CD4-positive, CD25-positive, alpha-beta regulatory T cell (primary cell): ENCODE results near the gene KCND2. TPM values are rescaled to one million over a fixed set of nuclear protein-coding genes. Genes with fewer than 3 reads are reported as not detected.

Experiments
- ATAC-seq, 2 donors: fragments of 150-1000 bp; cut with Tn5 transposase; one replicate each; pipeline ENCODE4 v1.10.0; 2021; ENCODE audit warnings: low read depth in 2 of 2, moderate number of reproducible peaks in 2 of 2, moderate library complexity in 1 of 2
- DNase-seq, 3 donors: peaks; one replicate each; pipeline versions ENCODE4 v3.0.0 to v3.0.0-alpha.2; 2012 to 2022; ENCODE audit warnings: mixed read lengths in 1 of 3
- H3K27ac ChIP-seq: one replicate; pipeline ENCODE4 v1.7.0; 2013; ENCODE audit warnings: mild to moderate bottlenecking, low read length; ENCODE audit not compliant: insufficient read depth, poor library complexity, severe bottlenecking
- H3K27me3 ChIP-seq: one replicate; pipeline ENCODE4 v1.7.0; 2013; ENCODE audit warnings: low read length; ENCODE audit not compliant: control insufficient read depth, insufficient read depth
- H3K36me3 ChIP-seq: one replicate; pipeline ENCODE4 v1.7.0; 2013; ENCODE audit warnings: mild to moderate bottlenecking, low read length, moderate library complexity; ENCODE audit not compliant: control insufficient read depth, insufficient read depth
- H3K4me1 ChIP-seq: 2 replicates; pipeline ENCODE4 v1.7.0; 2013; ENCODE audit warnings: mild to moderate bottlenecking, low read length; ENCODE audit not compliant: insufficient read depth, control insufficient read depth, poor library complexity, severe bottlenecking
- H3K4me3 ChIP-seq: one replicate; pipeline ENCODE4 v1.7.0; 2013; ENCODE audit warnings: low read depth, mild to moderate bottlenecking, low read length, moderate library complexity
- H3K9me3 ChIP-seq, 2 experiments: 1 replicate in 1 of 2; 2 replicates in 1 of 2; pipeline ENCODE4 v1.7.0; 2013; ENCODE audit warnings: low read length in 2 of 2, mild to moderate bottlenecking in 1 of 2, moderate library complexity in 1 of 2; ENCODE audit not compliant: control insufficient read depth in 2 of 2
- H3K27ac Mint-ChIP-seq, 3 donors: one replicate each; pipeline ENCODE4 v1.8.0; 2020 to 2022; ENCODE audit warnings: mild to moderate bottlenecking in 3 of 3, mixed read lengths in 3 of 3, moderate library complexity in 2 of 3
- H3K27me3 Mint-ChIP-seq: one replicate; pipeline ENCODE4 v1.8.0; 2022; ENCODE audit warnings: mild to moderate bottlenecking, mixed read lengths
- H3K36me3 Mint-ChIP-seq: one replicate; pipeline ENCODE4 v1.8.0; 2020; ENCODE audit warnings: mixed read lengths
- H3K4me1 Mint-ChIP-seq, 4 donors: one replicate each; pipeline ENCODE4 v1.8.0; 2020 to 2022; ENCODE audit warnings: mixed read lengths in 4 of 4, mild to moderate bottlenecking in 1 of 4
- H3K4me3 Mint-ChIP-seq, 4 donors: one replicate each; pipeline ENCODE4 v1.8.0; 2020 to 2022; ENCODE audit warnings: mild to moderate bottlenecking in 4 of 4, mixed read lengths in 4 of 4, moderate library complexity in 3 of 4
- H3K9me3 Mint-ChIP-seq, 7 donors: one replicate each; pipeline ENCODE4 v1.8.0; 2020 to 2022; ENCODE audit warnings: mixed read lengths in 7 of 7, mild to moderate bottlenecking in 3 of 7, moderate library complexity in 2 of 7
- polyA plus RNA-seq, 4 donors: library from polyadenylated mRNA; unstranded; fragments of 300-500 nt; fragmentation: Illumina TruSeq; gene quantifications; one replicate each; pipeline ENCODE4 v1.2.3, GENCODE V29; 2021
- total RNA-seq: library from RNA; stranded (reverse); gene quantifications from one replicate; pipeline ENCODE4 v1.2.3, GENCODE V29; 2022

Gene KCND2
- total and polyA plus RNA-seq, 5 donors from 2014 or later = not detected

GRCh38 chr7:120363414-120363813 is 90.4 kb downstream of the KCND2 start:
- DNase-seq = no peak
- Mint-ChIP-seq H3K4me3 (no peak overlapping the region), H3K27me3 (no peaks in the 10 kb centered on the region)

DNA sequence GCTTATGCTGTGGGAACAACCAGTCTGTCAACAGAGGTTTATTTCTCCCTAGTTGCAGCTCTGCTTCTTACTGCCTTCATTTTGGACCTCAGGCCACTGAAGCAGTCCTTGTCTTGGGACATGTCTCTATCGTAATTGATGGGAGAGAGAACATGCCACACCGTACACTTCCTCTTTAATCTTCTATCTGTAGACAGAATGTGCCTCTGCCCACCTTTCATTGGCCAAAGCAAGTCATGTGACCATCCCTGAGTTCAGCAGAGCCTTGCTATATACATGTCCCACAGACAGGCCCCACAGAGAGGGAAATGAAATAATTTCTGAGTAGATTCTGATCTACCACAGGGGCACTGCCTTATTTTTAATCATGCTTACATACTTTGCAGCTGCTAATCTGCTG is 98.0 kb downstream of the KCND2 start:
- Histone ChIP-seq H3K36me3 (no peaks in the 10 kb centered on the region), H3K4me1 (no peaks in the 10 kb centered on the region), H3K27ac (no peak overlapping the region), H3K27me3 (no peaks in the 10 kb centered on the region), H3K4me3 (no peak overlapping the region), H3K9me3 (no peaks in the 10 kb centered on the region)
- ATAC-seq (no peak), DNase-seq (no peak)
- no peaks in the 10 kb centered on the region for H3K4me1 Mint-ChIP-seq
- H3K4me3 Mint-ChIP-seq = no peak overlapping the region
- H3K36me3 Mint-ChIP-seq = no peaks in the 10 kb centered on the region
- H3K9me3 Mint-ChIP-seq = peaks cover 0 to 19% (median 2%) of the 10 kb centered on the region in 7 donors
- H3K27me3 Mint-ChIP-seq = no peaks in the 10 kb centered on the region
- no peak overlapping the region for H3K27ac Mint-ChIP-seq

More at GRCh38 chr7:120363414-120363813, 90.4 kb downstream of the KCND2 start:
- H3K4me1 Mint-ChIP-seq = no peaks in the 10 kb centered on the region
- no peak for ATAC-seq
- H3K4me3 ChIP-seq = no peak overlapping the region
- H3K27ac Mint-ChIP-seq = no peak overlapping the region
- H3K36me3 Mint-ChIP-seq = no peaks in the 10 kb centered on the region
- no peaks in the 10 kb centered on the region for H3K4me1 ChIP-seq
- H3K27ac ChIP-seq = no peak overlapping the region
- H3K9me3 Mint-ChIP-seq = peaks cover 0 to 14% (median 2%) of the 10 kb centered on the region in 7 donors
- no peaks in the 10 kb centered on the region for H3K27me3 ChIP-seq
- H3K9me3 ChIP-seq = no peaks in the 10 kb centered on the region
- no peaks in the 10 kb centered on the region for H3K36me3 ChIP-seq

DNA sequence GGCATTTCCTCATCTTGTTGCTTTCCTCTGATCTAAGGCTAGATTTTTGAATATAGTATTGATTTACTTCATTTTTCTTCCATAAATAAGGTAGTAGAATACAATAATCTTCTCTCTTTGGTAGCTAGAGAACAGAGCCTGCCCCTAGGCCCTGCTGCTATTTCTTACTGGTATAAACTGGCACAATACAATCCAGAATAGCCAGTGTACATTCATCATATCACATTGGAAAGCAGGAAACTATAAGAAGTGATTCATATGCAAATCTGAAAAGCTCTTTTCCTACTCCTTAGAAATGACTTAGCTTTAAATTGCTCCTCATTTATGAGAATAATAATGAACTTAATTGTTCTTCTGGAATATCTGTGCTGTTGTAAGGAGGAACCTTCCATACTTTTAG is 100.2 kb downstream of the KCND2 start:
- Mint-ChIP-seq H3K27me3 (no peaks in the 10 kb centered on the region), H3K27ac (no peak overlapping the region), H3K36me3 (no peaks in the 10 kb centered on the region), H3K4me3 (no peak overlapping the region), H3K4me1 (no peaks in the 10 kb centered on the region), H3K9me3 (peaks cover 0 to 19% (median 2%) of the 10 kb centered on the region in 7 donors)
- Histone ChIP-seq H3K36me3 (no peaks in the 10 kb centered on the region), H3K9me3 (no peaks in the 10 kb centered on the region), H3K27ac (no peak overlapping the region), H3K4me3 (no peak overlapping the region), H3K27me3 (no peaks in the 10 kb centered on the region), H3K4me1 (no peaks in the 10 kb centered on the region)
- ATAC-seq (no peak), DNase-seq (no peak)

GRCh38 chr7:120394595-120394994 is 121.6 kb downstream of the KCND2 start:
- Histone ChIP-seq H3K36me3 (no peaks in the 10 kb centered on the region), H3K4me1 (no peaks in the 10 kb centered on the region), H3K4me3 (no peak overlapping the region), H3K27ac (no peak overlapping the region), H3K27me3 (no peaks in the 10 kb centered on the region), H3K9me3 (no peaks in the 10 kb centered on the region)
- DNase-seq = no peak
- Mint-ChIP-seq H3K4me3 (no peak overlapping the region), H3K27me3 (no peaks in the 10 kb centered on the region), H3K9me3 (peaks cover 0 to 21% (median 2%) of the 10 kb centered on the region in 7 donors), H3K36me3 (no peaks in the 10 kb centered on the region), H3K27ac (no peak overlapping the region), H3K4me1 (no peaks in the 10 kb centered on the region)
- no peak for ATAC-seq

DNA sequence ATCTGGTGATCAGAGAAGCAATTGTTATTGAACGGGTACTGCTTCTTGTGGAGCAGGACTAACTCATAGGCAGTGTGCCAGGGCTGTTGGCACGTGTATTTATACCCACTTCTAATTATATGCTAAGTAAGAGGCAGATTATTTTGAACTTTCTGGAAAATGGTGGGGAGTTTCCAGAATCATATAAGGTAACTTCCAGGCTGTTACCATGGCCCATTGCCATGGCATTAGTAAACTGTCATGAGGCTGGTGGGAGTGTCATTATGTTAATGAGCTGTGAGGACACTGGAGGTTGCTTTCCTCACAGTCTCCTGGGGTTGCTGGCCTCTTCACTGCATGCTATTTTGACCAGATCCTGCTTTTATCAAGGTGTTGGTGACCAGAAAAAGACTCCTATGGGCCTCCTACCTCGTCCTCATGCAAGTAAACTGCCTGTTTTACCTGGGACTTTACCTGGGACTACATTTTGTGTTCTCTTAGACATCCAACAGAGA is 122.6 kb downstream of the KCND2 start:
- H3K36me3 Mint-ChIP-seq = no peaks in the 10 kb centered on the region
- H3K27me3 Mint-ChIP-seq = no peaks in the 10 kb centered on the region
- DNase-seq = no peak
- no peak overlapping the region for H3K27ac Mint-ChIP-seq
- H3K36me3 ChIP-seq = no peaks in the 10 kb centered on the region
- H3K27ac ChIP-seq = no peak overlapping the region
- H3K4me1 Mint-ChIP-seq = no peaks in the 10 kb centered on the region
- H3K9me3 Mint-ChIP-seq = peaks cover 0 to 21% (median 2%) of the 10 kb centered on the region in 7 donors
- no peaks in the 10 kb centered on the region for H3K9me3 ChIP-seq
- H3K4me3 Mint-ChIP-seq = no peak overlapping the region
- no peak overlapping the region for H3K4me3 ChIP-seq
- H3K4me1 ChIP-seq = no peaks in the 10 kb centered on the region
- no peak for ATAC-seq
- H3K27me3 ChIP-seq = no peaks in the 10 kb centered on the region

- no peaks in the 10 kb centered on the region for H3K4me1 ChIP-seq
- H3K9me3 Mint-ChIP-seq = peaks cover 2 to 11% (median 3%) of the 10 kb centered on the region in 7 donors
- H3K36me3 Mint-ChIP-seq = no peaks in the 10 kb centered on the region
- no peaks in the 10 kb centered on the region for H3K27me3 Mint-ChIP-seq
- DNase-seq = no peak
- no peak overlapping the region for H3K4me3 Mint-ChIP-seq
- no peak for ATAC-seq
- no peak overlapping the region for H3K27ac ChIP-seq
- H3K4me3 ChIP-seq = no peak overlapping the region
- no peaks in the 10 kb centered on the region for H3K9me3 ChIP-seq
- H3K36me3 ChIP-seq = no peaks in the 10 kb centered on the region
- no peak overlapping the region for H3K27ac Mint-ChIP-seq
- no peaks in the 10 kb centered on the region for H3K27me3 ChIP-seq
- H3K4me1 Mint-ChIP-seq = no peaks in the 10 kb centered on the region
Observed at GRCh38 chr7:120398284-120399000, 125.5 kb downstream of the KCND2 start.

DNA sequence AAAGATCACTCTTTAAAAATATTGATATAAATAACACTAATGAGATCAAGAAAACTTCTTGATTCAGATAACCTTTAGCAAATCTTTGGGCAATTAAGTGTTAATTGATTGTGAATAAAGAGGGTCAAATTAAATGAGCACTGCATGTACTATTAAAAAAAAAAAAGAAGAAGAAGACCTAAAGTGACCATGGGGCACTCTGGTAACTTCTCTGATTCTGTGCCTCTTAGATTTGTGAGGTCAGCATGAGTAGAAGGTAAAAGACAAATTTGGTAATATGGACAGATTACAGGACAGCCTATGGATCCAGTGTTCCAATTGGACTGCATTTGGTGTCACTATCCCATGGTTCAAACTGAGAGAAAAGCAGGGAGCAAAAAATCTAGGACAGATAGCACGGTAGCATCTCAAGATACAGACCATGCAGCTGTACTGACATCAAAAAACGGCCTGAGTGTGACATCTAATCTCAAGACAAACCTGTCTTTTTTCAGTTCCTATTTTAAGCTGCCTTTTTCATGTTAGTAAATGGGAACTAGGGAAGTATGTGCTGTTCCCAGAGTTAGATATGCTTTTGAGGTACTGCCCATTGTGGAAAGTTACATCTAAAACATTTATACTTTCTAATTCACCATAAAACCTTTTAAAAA is 128.0 kb downstream of the KCND2 start:
- no peak for ATAC-seq

More for the DNA sequence above, 128.0 kb downstream of the KCND2 start:
- no peak overlapping the region for H3K27ac ChIP-seq
- Mint-ChIP-seq H3K27me3 (no peaks in the 10 kb centered on the region), H3K36me3 (no peaks in the 10 kb centered on the region), H3K9me3 (peaks cover 1 to 6% (median 3%) of the 10 kb centered on the region in 7 donors), H3K4me3 (no peak overlapping the region), H3K27ac (no peak overlapping the region), H3K4me1 (no peaks in the 10 kb centered on the region)
- no peaks in the 10 kb centered on the region for H3K4me1 ChIP-seq
- H3K36me3 ChIP-seq = no peaks in the 10 kb centered on the region
- no peak overlapping the region for H3K4me3 ChIP-seq
- H3K9me3 ChIP-seq = peaks cover 0 to 2% of the 10 kb centered on the region in 2 experiments
- no peaks in the 10 kb centered on the region for H3K27me3 ChIP-seq
- DNase-seq = no peak
